ENCODE results near the gene MRPS21.
"Not testable (repeated sequence)": the region's sequence is repeated elsewhere in the genome, so short reads cannot be mapped to it uniquely, and the experiment has no call there.

MRPS21 gene

DNA sequence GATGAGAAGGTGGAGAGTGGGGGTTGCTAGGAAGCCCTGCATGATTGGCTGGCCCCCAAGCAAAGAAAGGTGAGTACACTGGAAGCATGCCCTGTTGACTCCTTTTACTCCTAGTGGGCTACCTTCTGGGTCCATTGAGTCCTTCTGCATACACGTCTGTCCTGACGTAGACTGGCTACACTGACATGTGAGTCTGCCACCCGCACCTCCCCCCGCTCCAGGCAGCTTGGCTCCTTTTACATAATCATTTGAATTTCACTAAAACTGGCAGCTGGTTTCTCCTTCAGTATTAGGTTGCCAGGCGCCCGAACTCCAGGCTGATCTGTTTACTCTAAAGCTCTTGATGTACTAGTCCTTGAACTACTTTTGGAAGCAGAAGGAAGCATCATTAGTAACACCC lies 8.7 kb downstream of the MRPS21 start:
- Histone ChIP-seq H3K9me3 (ENCODE audit: severe bottlenecking) (no peaks in the 10 kb centered on the region), H3K36me3 (ENCODE audit: low read depth) (peaks cover 87% of the 10 kb centered on the region), H3K27ac (ENCODE audit: poor library complexity, severe bottlenecking) (no peak overlapping the region), H3K27me3 (ENCODE audit: insufficient read depth, poor library complexity, severe bottlenecking) (no peaks in the 10 kb centered on the region), H3K4me1 (ENCODE audit: insufficient read depth, poor library complexity, severe bottlenecking) (no peaks in the 10 kb centered on the region), H3K4me3 (ENCODE audit: severe bottlenecking) (no peak overlapping the region)
- no peak for ATAC-seq (ENCODE audit: low read depth)
- no peak for DNase-seq (ENCODE audit: low spot score)
- no peak for TF ChIP-seq CTCF (IDR thresholded peaks at IDR 0.05; ENCODE audit: poor library complexity, severe bottlenecking)

- TF ChIP-seq CTCF (IDR thresholded peaks at IDR 0.05; ENCODE audit: poor library complexity, severe bottlenecking): no peak
- DNase-seq (ENCODE audit: low spot score) (no peak), ATAC-seq (ENCODE audit: low read depth) (no peak)
- Histone ChIP-seq H3K27ac (ENCODE audit: poor library complexity, severe bottlenecking) (no peak overlapping the region), H3K36me3 (ENCODE audit: low read depth) (peaks cover 87% of the 10 kb centered on the region), H3K9me3 (ENCODE audit: severe bottlenecking) (no peaks in the 10 kb centered on the region), H3K4me1 (ENCODE audit: insufficient read depth, poor library complexity, severe bottlenecking) (no peaks in the 10 kb centered on the region), H3K4me3 (ENCODE audit: severe bottlenecking) (no peak overlapping the region), H3K27me3 (ENCODE audit: insufficient read depth, poor library complexity, severe bottlenecking) (no peaks in the 10 kb centered on the region)
These were observed 9.2 kb downstream of the MRPS21 start for GRCh38 chr1:150302902-150303301.

DNA sequence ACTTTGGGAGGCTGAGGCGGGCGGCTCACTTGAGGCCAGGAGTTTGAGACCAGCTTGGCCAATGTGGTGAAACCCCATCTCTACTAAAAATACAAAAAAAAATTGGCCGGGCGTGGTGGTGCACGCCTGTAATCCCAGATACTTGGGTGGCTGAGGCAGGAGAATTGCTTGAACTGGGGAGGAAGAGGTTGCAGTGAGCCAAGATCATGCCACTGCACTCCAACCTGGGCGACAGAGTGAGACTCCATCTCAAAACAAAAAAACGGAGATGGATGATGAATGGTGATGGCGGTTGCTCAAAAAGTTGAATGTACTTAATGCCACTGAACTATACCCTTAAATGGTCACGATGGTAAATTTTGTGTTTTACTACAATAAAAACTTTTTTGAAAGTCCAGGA lies 14.9 kb downstream of the MRPS21 start:
- H3K27ac ChIP-seq (ENCODE audit: poor library complexity, severe bottlenecking); H3K9me3 ChIP-seq (ENCODE audit: severe bottlenecking); H3K4me3 ChIP-seq (ENCODE audit: severe bottlenecking); H3K4me1 ChIP-seq (ENCODE audit: insufficient read depth, poor library complexity, severe bottlenecking); ATAC-seq (ENCODE audit: low read depth); DNase-seq (ENCODE audit: low spot score); H3K27me3 ChIP-seq (ENCODE audit: insufficient read depth, poor library complexity, severe bottlenecking): not testable (repeated sequence)
- H3K36me3 ChIP-seq (ENCODE audit: low read depth): peaks cover 41% of the 10 kb centered on the region

- DNase-seq (ENCODE audit: low spot score) (no peak), ATAC-seq (ENCODE audit: low read depth) (no peak)
- no peak for TF ChIP-seq CTCF (IDR thresholded peaks at IDR 0.05; ENCODE audit: poor library complexity, severe bottlenecking)
- Histone ChIP-seq H3K4me3 (ENCODE audit: severe bottlenecking) (no peak overlapping the region), H3K36me3 (ENCODE audit: low read depth) (peaks cover 32% of the 10 kb centered on the region), H3K9me3 (ENCODE audit: severe bottlenecking) (no peaks in the 10 kb centered on the region), H3K27me3 (ENCODE audit: insufficient read depth, poor library complexity, severe bottlenecking) (no peaks in the 10 kb centered on the region), H3K4me1 (ENCODE audit: insufficient read depth, poor library complexity, severe bottlenecking) (no peaks in the 10 kb centered on the region), H3K27ac (ENCODE audit: poor library complexity, severe bottlenecking) (no peak overlapping the region)
These were observed 16.3 kb downstream of the MRPS21 start for GRCh38 chr1:150309758-150310508.

GRCh38 chr1:150311762-150312161 lies 18.1 kb downstream of the MRPS21 start:
- no peak for TF ChIP-seq CTCF (IDR thresholded peaks at IDR 0.05; ENCODE audit: poor library complexity, severe bottlenecking)
- Histone ChIP-seq H3K9me3 (ENCODE audit: severe bottlenecking) (no peaks in the 10 kb centered on the region), H3K36me3 (ENCODE audit: low read depth) (peaks cover 14% of the 10 kb centered on the region), H3K4me3 (ENCODE audit: severe bottlenecking) (no peak overlapping the region), H3K27me3 (ENCODE audit: insufficient read depth, poor library complexity, severe bottlenecking) (no peaks in the 10 kb centered on the region), H3K4me1 (ENCODE audit: insufficient read depth, poor library complexity, severe bottlenecking) (no peaks in the 10 kb centered on the region), H3K27ac (ENCODE audit: poor library complexity, severe bottlenecking) (no peak overlapping the region)
- DNase-seq (ENCODE audit: low spot score) (no peak), ATAC-seq (ENCODE audit: low read depth) (no peak)

- not testable (repeated sequence) for DNase-seq (ENCODE audit: low spot score); H3K4me3 ChIP-seq (ENCODE audit: severe bottlenecking); H3K27me3 ChIP-seq (ENCODE audit: insufficient read depth, poor library complexity, severe bottlenecking); ATAC-seq (ENCODE audit: low read depth); H3K9me3 ChIP-seq (ENCODE audit: severe bottlenecking); H3K27ac ChIP-seq (ENCODE audit: poor library complexity, severe bottlenecking); H3K36me3 ChIP-seq (ENCODE audit: low read depth); H3K4me1 ChIP-seq (ENCODE audit: insufficient read depth, poor library complexity, severe bottlenecking)
These were observed 21.0 kb downstream of the MRPS21 start for GRCh38 chr1:150314691-150315090.

Data from RWPE2 (cell line).